ENCODE measurements around the gene HAX1.
A peak's percentile ranks its signal among the peaks of the same experiment; 100 is the strongest.
"Not testable (repeated sequence)": the region's sequence is repeated elsewhere in the genome, so short reads cannot be mapped to it uniquely, and the experiment has no call there.

Gene HAX1

GRCh38 chr1:154288661-154289060, 16.2 kb downstream of the HAX1 start:
- no peak for DNase-seq

GRCh38 chr1:154290921-154291320, 18.5 kb downstream of the HAX1 start:
- no peak for DNase-seq

- no peak for DNase-seq
These were observed 23.2 kb downstream of the HAX1 start for GRCh38 chr1:154295408-154296235.

GRCh38 chr1:154301582-154301981, 29.2 kb downstream of the HAX1 start:
- no peak for DNase-seq

GRCh38 chr1:154304664-154305337, 32.4 kb downstream of the HAX1 start:
- no peak for DNase-seq

- DNase-seq = no peak
These were observed 33.7 kb downstream of the HAX1 start for GRCh38 chr1:154306151-154306550.

- not testable (repeated sequence) for DNase-seq
These were observed 35.3 kb downstream of the HAX1 start for GRCh38 chr1:154307670-154308270.

GRCh38 chr1:154309136-154309535, 36.7 kb downstream of the HAX1 start:
- not testable (repeated sequence) for DNase-seq

- not testable (repeated sequence) for DNase-seq
These were observed 40.0 kb downstream of the HAX1 start for GRCh38 chr1:154312229-154313065.

GRCh38 chr1:154313066-154313356, 40.6 kb downstream of the HAX1 start:
- DNase-seq = no peak

GRCh38 chr1:154314226-154314625, 41.8 kb downstream of the HAX1 start:
- not testable (repeated sequence) for DNase-seq

GRCh38 chr1:154316704-154317103, 44.3 kb downstream of the HAX1 start:
- DNase-seq = no peak

- no peak for DNase-seq
These were observed 46.0 kb downstream of the HAX1 start for GRCh38 chr1:154318386-154318785.

GRCh38 chr1:154320882-154321608, 48.6 kb downstream of the HAX1 start, which contains the start of gene AQP10:
TSS of gene AQP10 (plus strand) at chr1:154321093. CDS start at chr1:154321156, 63 bp downstream.
- DNase-seq = no peak

GRCh38 chr1:154321609-154321934, 49.1 kb downstream of the HAX1 start:
- not testable (repeated sequence) for DNase-seq

- no peak for DNase-seq
These were observed 51.1 kb downstream of the HAX1 start for GRCh38 chr1:154323493-154323892.

GRCh38 chr1:154324241-154324640, 51.8 kb downstream of the HAX1 start:
- DNase-seq = no peak

GRCh38 chr1:154324669-154325582, 52.5 kb downstream of the HAX1 start, which contains the start of gene ATP8B2:
TSS of gene ATP8B2 (plus strand) at chr1:154325525. CDS start at chr1:154328142, 2,617 bp downstream.
- DNase-seq = peak; percentile 92
